Cardiac fibroblast (primary cell): ENCODE measurements around the gene CRTAP.

Experiments
- DNase-seq, 2 donors: peaks; one replicate each; pipeline versions ENCODE4 v3.0.0 to v3.0.0-alpha.2; 2010; ENCODE audit warnings: low read depth in 2 of 2
- H3K4me3 ChIP-seq, 2 donors: replicated peaks in 1 of 2; 1 replicate in 1 of 2; 2 replicates in 1 of 2; pipeline ENCODE4 v1.5.1; 2011; ENCODE audit warnings: low read depth in 2 of 2, low read length in 2 of 2, mild to moderate bottlenecking in 2 of 2, moderate library complexity in 1 of 2
- CTCF ChIP-seq: IDR thresholded peaks from one replicate; pipeline ENCODE4 v1.5.1; 2011; ENCODE audit warnings: low read depth, mild to moderate bottlenecking, low read length, inconsistent platforms

The CRTAP gene

GRCh38 chr3:33146791-33147445 lies 33.1 kb downstream of the CRTAP start:
- TF ChIP-seq CTCF, result no peak
- DNase-seq, result peak; percentile 51 to 60
- no peak overlapping the region for H3K4me3 ChIP-seq

GRCh38 chr3:33149342-33149741 lies 35.5 kb downstream of the CRTAP start:
- no peak for DNase-seq
- no peak for TF ChIP-seq CTCF
- no peak overlapping the region for H3K4me3 ChIP-seq

- no peak for DNase-seq
- H3K4me3 ChIP-seq, result no peak overlapping the region
- TF ChIP-seq CTCF, result no peak
These were observed 38.8 kb downstream of the CRTAP start for GRCh38 chr3:33152363-33153360.

GRCh38 chr3:33153782-33154181 lies 40.0 kb downstream of the CRTAP start:
- TF ChIP-seq CTCF, result no peak
- no peak for DNase-seq
- no peak overlapping the region for H3K4me3 ChIP-seq

GRCh38 chr3:33155301-33155700 lies 41.5 kb downstream of the CRTAP start:
- TF ChIP-seq CTCF, result no peak
- no peak overlapping the region for H3K4me3 ChIP-seq
- DNase-seq, result no peak

- DNase-seq, result no peak
- H3K4me3 ChIP-seq, result no peak overlapping the region
- TF ChIP-seq CTCF, result no peak
These were observed 45.4 kb downstream of the CRTAP start for GRCh38 chr3:33159234-33159633.
